Heart right ventricle (tissue), 16 donors: ENCODE measurements around the gene ZNF576. TPM values are rescaled to one million over a fixed set of nuclear protein-coding genes. Genes with fewer than 3 reads are reported as not detected.

Experiments
- ATAC-seq, 8 donors: fragments of 200-7000 bp; cut with Tn5 transposase; one replicate each; pipeline ENCODE4 v1.9.1; 2020; ENCODE audit warnings: mild to moderate bottlenecking in 8 of 8, moderate library complexity in 8 of 8, moderate number of reproducible peaks in 1 of 8
- DNase-seq, 2 donors: peaks; one replicate each; pipeline ENCODE4 v3.0.0-alpha.2; 2020
- H3K27ac ChIP-seq, 10 donors: fragments of 200-600 bp; sonication (generic) in 2 of 10; one replicate each; pipeline versions ENCODE4 v1.5.0 to v1.8.0; 2020 to 2022; ENCODE audit warnings: mild to moderate bottlenecking in 3 of 10
- H3K27me3 ChIP-seq, 7 donors: fragments of 200-600 bp; one replicate each; pipeline ENCODE4 v1.8.0; 2021 to 2022; ENCODE audit warnings: mild to moderate bottlenecking in 2 of 7
- H3K36me3 ChIP-seq, 9 donors: fragments of 200-600 bp; sonication (generic) in 1 of 9; one replicate each; pipeline versions ENCODE4 v1.5.0 to v1.8.0; 2020 to 2022; ENCODE audit warnings: mild to moderate bottlenecking in 2 of 9
- H3K4me1 ChIP-seq, 9 donors: fragments of 200-600 bp; sonication (generic) in 1 of 9; one replicate each; pipeline versions ENCODE4 v1.5.0 to v1.8.0; 2020 to 2022; ENCODE audit warnings: mild to moderate bottlenecking in 4 of 9
- H3K4me3 ChIP-seq, 10 donors: fragments of 200-600 bp; sonication (generic) in 2 of 10; one replicate each; pipeline versions ENCODE4 v1.5.0 to v1.8.0; 2020 to 2022; ENCODE audit warnings: mild to moderate bottlenecking in 7 of 10, moderate library complexity in 2 of 10
- H3K9me3 ChIP-seq, 11 donors: fragments of 200-600 bp in 10 of 11; sonication (generic) in 2 of 11; one replicate each; pipeline versions ENCODE4 v1.5.0 to v1.8.0; 2013 to 2022; ENCODE audit warnings: mild to moderate bottlenecking in 2 of 11, control low read depth in 1 of 11, moderate library complexity in 1 of 11
- WGBS, 2 donors: extraction: QIAGEN DNeasy Blood & Tissue Kit; methylation state at CpG; one replicate each; pipeline ENCODE4 v1.1.7; 2013; ENCODE audit warnings: inconsistent platforms in 1 of 2; 5-methylcytosine and 5-hydroxymethylcytosine counted together
- intact Hi-C, 10 donors: fragments of 100-400 bp; cut with DNase I; formaldehyde crosslinking; loops; one replicate each; pipeline versions ENCODE4 v1.11.1 to v1.14.2; 2022
- polyA plus RNA-seq, 2 donors: library from polyadenylated mRNA; stranded (reverse); fragments of 200-250 nt; gene quantifications; one replicate each; pipeline ENCODE4 v1.2.3, GENCODE V29; 2013
- total RNA-seq, 10 donors: library from RNA; stranded (reverse); fragmentation: NEBNext Ultra II Directional in 3 of 10; extraction: Animal tissue kit (Norgen Biotek cat#: 25700) in 3 of 10; gene quantifications; one replicate each; pipeline versions ENCODE4 v1.2.1 to v1.2.4, GENCODE V29; 2021 to 2023
- TF ChIP-seq, protein P1 (sequence below), 9 donors: fragments of 200-600 bp; sonication (generic) in 2 of 9; IDR thresholded peaks; one replicate each; pipeline versions ENCODE4 v1.5.0 to v1.8.0; 2021 to 2022; ENCODE audit warnings: antibody characterized with exemption in 9 of 9, mild to moderate bottlenecking in 5 of 9, moderate library complexity in 1 of 9
- donor health status: Arrhythmogenic right ventricular cardiomyopathy.
- donor health status: ischemic (EF 13 %, LVEDD 7.1; RV severe dilation, severe dysfunction).
- donor health status: healthy with polysubstance abuse.
- donor health status: DM: no; HTN: yes; CAD: no.
- donor health status: DM: no; HTN: no; CAD: no.
- donor health status: ischemic (EF 25% LVEDD 6.9; RV normal size, moderate dysfunction).
- donor health status: ischemic (EF 25% LVEDD 5.7; RV mildly dilated, moderate dysfunction).
- donor health status: healthy.
- donor health status: DM: yes; HTN: yes; CAD: no.
- donor health status: Ischemic cardiomyopathy.
- donor health status: ischemic (EF 35%, LVEDD 5.7; RV mildly dilated, moderate dysfunction).
- donor health status: nonischemic (EF 11% LVEDD 7.7; RV severe dilation, severe dysfunction).
- donor health status: DM: yes; HTN: yes; CAD: no.
- donor health status: PGD.
- donor health status: ischemic (EF 29% LVEDD 5.4; RV normal size, mild dysfunction).
- donor health status: nonischemic (EF 23%, LVEDD 6.1; RV moderate dilation, normal function).

ZNF576 gene
- total and polyA plus RNA-seq, 12 donors: 6.7 to 20.9 (median 12.7) TPM

DNA sequence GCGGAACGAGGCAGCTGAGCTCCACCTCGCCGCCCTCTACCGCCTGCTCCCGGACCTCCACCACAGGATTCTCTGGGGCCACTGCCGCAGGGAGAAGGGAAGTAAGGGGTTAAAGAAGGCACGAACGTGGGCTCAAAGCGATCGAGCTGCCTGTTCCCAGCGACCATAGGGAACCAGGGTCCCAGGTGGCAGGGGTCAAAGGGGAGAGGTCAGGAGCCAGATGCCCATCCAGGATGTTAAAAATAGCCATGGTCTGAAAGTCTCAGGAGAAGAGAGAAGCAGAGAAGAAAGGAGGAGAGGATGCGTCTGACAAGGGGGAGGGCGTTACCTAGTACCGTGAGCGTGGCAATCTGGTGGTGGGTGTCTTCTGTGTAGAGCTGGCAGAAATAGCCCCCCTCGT, 30.4 kb downstream of the ZNF576 start:
- Histone ChIP-seq H3K36me3 (no peaks in the 10 kb centered on the region), H3K27ac (no peak overlapping the region), H3K4me1 (peaks cover 0 to 7% (median 0%) of the 10 kb centered on the region in 9 donors), H3K9me3 (no peaks in the 10 kb centered on the region), H3K27me3 (peaks cover 0 to 6% (median 0%) of the 10 kb centered on the region in 7 donors), H3K4me3 (no peak overlapping the region)
- 50 to 63% methylated on average over 17 of the region's 17 CpGs for WGBS, 2 donors
- TF ChIP-seq, protein P1, sequence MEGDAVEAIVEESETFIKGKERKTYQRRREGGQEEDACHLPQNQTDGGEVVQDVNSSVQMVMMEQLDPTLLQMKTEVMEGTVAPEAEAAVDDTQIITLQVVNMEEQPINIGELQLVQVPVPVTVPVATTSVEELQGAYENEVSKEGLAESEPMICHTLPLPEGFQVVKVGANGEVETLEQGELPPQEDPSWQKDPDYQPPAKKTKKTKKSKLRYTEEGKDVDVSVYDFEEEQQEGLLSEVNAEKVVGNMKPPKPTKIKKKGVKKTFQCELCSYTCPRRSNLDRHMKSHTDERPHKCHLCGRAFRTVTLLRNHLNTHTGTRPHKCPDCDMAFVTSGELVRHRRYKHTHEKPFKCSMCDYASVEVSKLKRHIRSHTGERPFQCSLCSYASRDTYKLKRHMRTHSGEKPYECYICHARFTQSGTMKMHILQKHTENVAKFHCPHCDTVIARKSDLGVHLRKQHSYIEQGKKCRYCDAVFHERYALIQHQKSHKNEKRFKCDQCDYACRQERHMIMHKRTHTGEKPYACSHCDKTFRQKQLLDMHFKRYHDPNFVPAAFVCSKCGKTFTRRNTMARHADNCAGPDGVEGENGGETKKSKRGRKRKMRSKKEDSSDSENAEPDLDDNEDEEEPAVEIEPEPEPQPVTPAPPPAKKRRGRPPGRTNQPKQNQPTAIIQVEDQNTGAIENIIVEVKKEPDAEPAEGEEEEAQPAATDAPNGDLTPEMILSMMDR (IDR thresholded peaks at IDR 0.05): no peak
- ATAC-seq (no peak), DNase-seq (no peak)
- intact Hi-C loops: no loop called here

DNA sequence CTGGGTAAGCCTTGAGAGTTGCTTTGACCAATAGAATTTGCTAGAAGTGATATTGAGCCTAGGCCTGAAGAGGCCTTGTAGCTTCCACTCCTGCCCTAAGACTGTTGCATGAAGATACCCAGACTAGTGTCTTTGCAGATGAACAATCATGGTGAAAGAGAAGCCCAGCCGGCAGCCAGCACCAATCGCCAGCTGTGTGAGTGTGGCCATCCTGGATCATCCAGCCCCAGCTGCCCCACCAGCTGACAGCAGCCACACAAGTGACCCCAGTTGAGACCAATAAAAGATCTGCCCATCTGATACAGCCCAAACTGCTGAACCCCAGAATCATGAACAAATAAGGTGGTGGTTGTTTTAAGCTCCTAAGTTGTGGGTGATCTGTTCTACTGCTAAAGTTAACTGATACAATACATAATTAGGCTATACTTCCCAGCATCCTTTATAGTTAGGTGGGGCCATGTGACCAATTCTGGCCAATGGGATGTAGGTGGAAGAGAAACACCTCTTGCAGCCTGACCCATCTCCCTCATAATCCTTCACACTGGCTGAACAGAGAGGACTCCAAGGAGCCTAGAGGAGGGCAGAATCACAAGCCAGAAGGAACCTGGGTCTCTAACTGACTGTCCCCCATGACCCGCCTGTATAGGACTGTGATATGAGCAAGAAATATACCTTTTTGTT, 32.4 kb downstream of the ZNF576 start:
- intact Hi-C loops: no loop called here
- peaks cover 0 to 7% (median 0%) of the 10 kb centered on the region in 9 donors for H3K4me1 ChIP-seq
- no peaks in the 10 kb centered on the region for H3K36me3 ChIP-seq
- no peak for ATAC-seq
- no peak overlapping the region for H3K4me3 ChIP-seq
- H3K27ac ChIP-seq: no peak overlapping the region
- DNase-seq: no peak
- TF ChIP-seq, protein P1 (IDR thresholded peaks at IDR 0.05): no peak
- WGBS, 2 donors: 90 to 93% methylated on average over 3 of the region's 3 CpGs
- peaks cover 0 to 6% (median 0%) of the 10 kb centered on the region in 7 donors for H3K27me3 ChIP-seq
- no peaks in the 10 kb centered on the region for H3K9me3 ChIP-seq

DNA sequence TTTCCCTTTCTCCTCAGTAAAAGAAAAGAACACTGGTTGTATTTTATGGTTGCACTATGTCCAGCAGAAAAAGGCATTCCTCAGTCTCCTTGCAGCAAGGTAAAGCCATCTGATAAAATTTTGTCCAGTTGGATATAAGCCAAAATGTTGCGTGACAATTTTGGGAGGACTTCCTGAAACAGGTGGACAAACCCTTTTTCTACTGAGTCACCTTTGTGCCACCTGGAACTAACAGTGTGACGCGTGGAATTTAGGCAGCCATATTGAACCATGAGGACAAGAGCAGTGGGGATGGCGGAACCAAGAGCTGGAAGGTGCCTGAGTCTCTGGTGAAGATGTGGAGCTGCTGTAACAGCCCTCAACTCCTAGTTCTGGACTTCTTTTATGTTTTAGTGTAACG, 35.1 kb downstream of the ZNF576 start:
- WGBS, 2 donors: 85 to 87% methylated on average over 5 of the region's 5 CpGs
- ATAC-seq (no peak), DNase-seq (no peak)
- intact Hi-C loops: no loop called here
- peaks cover 0 to 20% (median 0%) of the 10 kb centered on the region in 7 donors for H3K27me3 ChIP-seq
- TF ChIP-seq, protein P1 (IDR thresholded peaks at IDR 0.05): no peak
- H3K4me3 ChIP-seq: no peak overlapping the region
- no peak overlapping the region for H3K27ac ChIP-seq
- H3K4me1 ChIP-seq: no peaks in the 10 kb centered on the region
- no peaks in the 10 kb centered on the region for H3K36me3 ChIP-seq
- H3K9me3 ChIP-seq: no peaks in the 10 kb centered on the region

DNA sequence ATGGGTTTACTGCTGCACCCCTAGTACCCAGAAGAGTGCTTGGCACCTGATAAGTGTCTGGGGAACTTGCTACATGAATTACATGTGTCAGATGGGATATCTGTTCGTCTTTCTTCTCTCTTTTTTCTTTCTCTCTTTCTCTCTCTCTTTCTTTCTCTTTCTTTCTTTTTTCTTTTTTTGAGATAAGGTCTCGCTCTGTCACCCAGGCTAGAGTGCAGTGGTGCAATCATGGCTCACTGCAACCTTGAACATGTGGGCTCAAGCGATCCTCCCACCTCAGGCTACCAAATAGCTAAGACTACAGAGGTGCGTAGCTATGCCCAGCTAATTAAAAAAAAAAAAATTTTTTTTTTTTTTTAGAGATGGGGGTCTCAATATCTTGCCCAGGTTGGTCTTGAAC, 37.1 kb downstream of the ZNF576 start:
- H3K27ac ChIP-seq: no peak overlapping the region
- ATAC-seq (no peak), DNase-seq (no peak)
- H3K36me3 ChIP-seq: no peaks in the 10 kb centered on the region
- H3K4me3 ChIP-seq: no peak overlapping the region
- no peaks in the 10 kb centered on the region for H3K4me1 ChIP-seq
- peaks cover 0 to 32% (median 0%) of the 10 kb centered on the region in 7 donors for H3K27me3 ChIP-seq
- TF ChIP-seq, protein P1 (IDR thresholded peaks at IDR 0.05): no peak
- H3K9me3 ChIP-seq: no peaks in the 10 kb centered on the region
- WGBS, 2 donors: 83 to 87% methylated on average over 4 of the region's 4 CpGs
- intact Hi-C loops: no loop called here
